Panc1 (cell line): ENCODE data around the gene DUSP18. TPM values are rescaled to one million over a fixed set of nuclear protein-coding genes. Genes with fewer than 3 reads are reported as not detected.

Experiments used
- ATAC-seq: fragments of 200-7000 bp; cut with Tn5 transposase; 2 replicates; pipeline ENCODE4 v1.9.1; 2020; ENCODE audit warnings: mild to moderate bottlenecking, moderate library complexity
- BruUV-seq: library from RNA; stranded (reverse); fragments of 400-500 nt; replicated peaks from 2 replicates; lab custom pipeline; 2021; lab: Mats Ljungman, UMichigan
- CTCF ChIA-PET: fragments of 300-600 bp; sonication (Branson Sonifier 250); formaldehyde crosslinking; loops from one replicate; lab custom pipeline; 2022; ENCODE audit warnings: antibody characterized with exemption; lab: Charles Lee
- POLR2A ChIA-PET: fragments of 300-600 bp; sonication (Branson Sonifier 250); formaldehyde crosslinking; loops from one replicate; lab custom pipeline; 2022; ENCODE audit warnings: antibody characterized with exemption; lab: Charles Lee
- DNase-seq: peaks from one replicate; pipeline ENCODE4 v3.0.0-alpha.2; 2010; ENCODE audit warnings: low read depth, low spot score
- H3K27ac ChIP-seq: 2 replicates; pipeline ENCODE4 v1.5.1; 2011; ENCODE audit warnings: mild to moderate bottlenecking, low read length, inconsistent platforms
- H3K27me3 ChIP-seq: fragments of 200-500 bp; sonication (Bioruptor generic); 2 replicates; pipeline ENCODE4 v1.6.0; 2014; ENCODE audit warnings: low read length, inconsistent platforms; ENCODE audit not compliant: control insufficient read depth, insufficient read depth
- H3K36me3 ChIP-seq: fragments of 200-500 bp; sonication (Bioruptor generic); 2 replicates; pipeline ENCODE4 v1.5.1; 2014; ENCODE audit warnings: inconsistent platforms, mild to moderate bottlenecking, low read length, moderate library complexity; ENCODE audit not compliant: control insufficient read depth, insufficient read depth
- H3K4me1 ChIP-seq: 2 replicates; pipeline ENCODE4 v1.5.1; 2011; ENCODE audit warnings: inconsistent platforms, mild to moderate bottlenecking, low read length, moderate library complexity; ENCODE audit not compliant: control insufficient read depth, insufficient read depth
- H3K4me3 ChIP-seq, 2 experiments: 2 replicates each; pipeline ENCODE4 v1.5.1; 2011 to 2012; ENCODE audit warnings: low read depth in 2 of 2, low read length in 2 of 2, mild to moderate bottlenecking in 2 of 2, inconsistent platforms in 1 of 2, moderate library complexity in 1 of 2
- H3K9me3 ChIP-seq: fragments of 200-500 bp; sonication (Bioruptor generic); 2 replicates; pipeline ENCODE4 v1.5.1; 2014; ENCODE audit warnings: low read depth, mild to moderate bottlenecking, inconsistent platforms, low read length, moderate library complexity; ENCODE audit not compliant: control insufficient read depth, insufficient read depth
- POLR2AphosphoS5 ChIP-seq: IDR thresholded peaks from 2 replicates; pipeline ENCODE4 v1.6.1; 2012; ENCODE audit warnings: mild to moderate bottlenecking, low read depth, low read length, moderate library complexity
- REST ChIP-seq, 2 experiments: IDR thresholded peaks; 2 replicates each; pipeline ENCODE4 v1.6.1; 2011 to 2012; ENCODE audit warnings: low read depth in 2 of 2, control low read depth in 1 of 2, low read length in 1 of 2, mild to moderate bottlenecking in 1 of 2, moderate library complexity in 1 of 2; ENCODE audit not compliant: insufficient read depth in 1 of 2
- SIN3A ChIP-seq: IDR thresholded peaks from 2 replicates; pipeline ENCODE4 v1.6.1; 2012; ENCODE audit warnings: low read depth, mild to moderate bottlenecking, low read length, moderate library complexity, borderline replicate concordance; ENCODE audit not compliant: insufficient read depth
- TCF7L2 ChIP-seq: IDR thresholded peaks from 2 replicates; pipeline ENCODE4 v1.6.1; 2011; ENCODE audit warnings: mild to moderate bottlenecking, low read depth, low read length, inconsistent platforms
- in situ Hi-C: cut with HindIII; loops from 2 replicates; pipeline ENCODE4 v1.10.0; 2016; ENCODE audit warnings: low sequenced_read_pairs, low pct_unique_long_range_greater_than_20kb
- intact Hi-C: fragments of 100-400 bp; cut with micrococcal nuclease; formaldehyde crosslinking; loops from one replicate; pipeline ENCODE4 v1.10.0; 2022; ENCODE audit not compliant: unreplicated experiment
- total RNA-seq: library from RNA; stranded (reverse); gene quantifications from one replicate; pipeline ENCODE4 v1.2.1, GENCODE V29; 2021; ENCODE audit not compliant: unreplicated experiment
- TF ChIP-seq, protein P1 (sequence below): fragments of 450-650 bp; IDR thresholded peaks from 2 replicates; pipeline ENCODE4 v1.5.1; 2017; ENCODE audit warnings: mild to moderate bottlenecking

DUSP18 gene
- total RNA-seq, 1 experiment from 2014 or later: 15.4 TPM

- DNase-seq: no peak
- no peak overlapping the region for H3K4me3 ChIP-seq
- H3K27me3 ChIP-seq: no peaks in the 10 kb centered on the region
- POLR2A ChIA-PET: no interaction called here
- BruUV-seq: no TSS peak
- in situ Hi-C loops (no loop called here), intact Hi-C loops (no loop called here)
- H3K4me1 ChIP-seq: no peaks in the 10 kb centered on the region
- H3K27ac ChIP-seq: no peak overlapping the region
- CTCF ChIA-PET: no interaction called here
- no peaks in the 10 kb centered on the region for H3K36me3 ChIP-seq
- no peaks in the 10 kb centered on the region for H3K9me3 ChIP-seq
- no peak for ATAC-seq
- TF ChIP-seq, protein P1, sequence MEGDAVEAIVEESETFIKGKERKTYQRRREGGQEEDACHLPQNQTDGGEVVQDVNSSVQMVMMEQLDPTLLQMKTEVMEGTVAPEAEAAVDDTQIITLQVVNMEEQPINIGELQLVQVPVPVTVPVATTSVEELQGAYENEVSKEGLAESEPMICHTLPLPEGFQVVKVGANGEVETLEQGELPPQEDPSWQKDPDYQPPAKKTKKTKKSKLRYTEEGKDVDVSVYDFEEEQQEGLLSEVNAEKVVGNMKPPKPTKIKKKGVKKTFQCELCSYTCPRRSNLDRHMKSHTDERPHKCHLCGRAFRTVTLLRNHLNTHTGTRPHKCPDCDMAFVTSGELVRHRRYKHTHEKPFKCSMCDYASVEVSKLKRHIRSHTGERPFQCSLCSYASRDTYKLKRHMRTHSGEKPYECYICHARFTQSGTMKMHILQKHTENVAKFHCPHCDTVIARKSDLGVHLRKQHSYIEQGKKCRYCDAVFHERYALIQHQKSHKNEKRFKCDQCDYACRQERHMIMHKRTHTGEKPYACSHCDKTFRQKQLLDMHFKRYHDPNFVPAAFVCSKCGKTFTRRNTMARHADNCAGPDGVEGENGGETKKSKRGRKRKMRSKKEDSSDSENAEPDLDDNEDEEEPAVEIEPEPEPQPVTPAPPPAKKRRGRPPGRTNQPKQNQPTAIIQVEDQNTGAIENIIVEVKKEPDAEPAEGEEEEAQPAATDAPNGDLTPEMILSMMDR: no peak
- no peak for TF ChIP-seq POLR2AphosphoS5
- TF ChIP-seq SIN3A: no peak
- TF ChIP-seq TCF7L2: no peak
- TF ChIP-seq REST (IDR thresholded peaks at IDR 0.05; ENCODE audit: insufficient read depth in 1 of 2, low read depth in 2 of 2, low read length in 1 of 2): no peak
Observed at GRCh38 chr22:30648825-30649224, 18.9 kb downstream of the DUSP18 start.

GRCh38 chr22:30647536-30647935 is 20.1 kb downstream of the DUSP18 start:
- ChIA-PET CTCF (interaction anchor here (0.5 to 0.6 kb wide), 2 partner anchors 13 to 35 kb away, joined by 3 to 4 read pairs; no protein-coding TSS in a partner anchor), POLR2A (no interaction called here)
- no TSS peak for BruUV-seq
- Histone ChIP-seq H3K9me3 (no peaks in the 10 kb centered on the region), H3K36me3 (no peaks in the 10 kb centered on the region), H3K27ac (no peak overlapping the region), H3K4me1 (no peaks in the 10 kb centered on the region), H3K27me3 (no peaks in the 10 kb centered on the region), H3K4me3 (no peak overlapping the region)
- in situ Hi-C loops (no loop called here), intact Hi-C loops (no loop called here)
- ATAC-seq (no peak), DNase-seq (no peak)
- no peak for TF ChIP-seq TCF7L2
- TF ChIP-seq, protein P1: no peak
- TF ChIP-seq SIN3A: no peak
- TF ChIP-seq POLR2AphosphoS5: no peak
- no peak for TF ChIP-seq REST (IDR thresholded peaks at IDR 0.05; ENCODE audit: insufficient read depth in 1 of 2, low read depth in 2 of 2, low read length in 1 of 2)
